Mucosa of rectum (tissue), 2 donors: ENCODE data around the gene HTR6.

Experiments used
- H3K27ac ChIP-seq, 2 donors: one replicate each; pipeline ENCODE4 v1.7.0; 2013; ENCODE audit warnings: inconsistent platforms in 2 of 2, low read depth in 2 of 2, low read length in 2 of 2
- H3K27me3 ChIP-seq, 2 donors: one replicate each; pipeline ENCODE4 v1.7.0; 2013; ENCODE audit warnings: low read length in 2 of 2; ENCODE audit not compliant: control insufficient read depth in 2 of 2, insufficient read depth in 2 of 2
- H3K36me3 ChIP-seq, 2 donors: one replicate each; pipeline ENCODE4 v1.7.0; 2013; ENCODE audit warnings: low read length in 2 of 2; ENCODE audit not compliant: control insufficient read depth in 2 of 2, insufficient read depth in 2 of 2
- H3K4me1 ChIP-seq, 2 donors: one replicate each; pipeline ENCODE4 v1.7.0; 2013; ENCODE audit warnings: low read length in 2 of 2, mild to moderate bottlenecking in 1 of 2; ENCODE audit not compliant: control insufficient read depth in 2 of 2, insufficient read depth in 2 of 2
- H3K4me3 ChIP-seq, 2 donors: one replicate each; pipeline ENCODE4 v1.7.0; 2013; ENCODE audit warnings: low read length in 2 of 2
- H3K9ac ChIP-seq, 2 donors: one replicate each; pipeline ENCODE4 v1.7.0; 2013; ENCODE audit warnings: low read length in 2 of 2, low read depth in 1 of 2, mild to moderate bottlenecking in 1 of 2
- H3K9me3 ChIP-seq, 2 donors: one replicate each; pipeline ENCODE4 v1.7.0; 2013; ENCODE audit warnings: low read length in 2 of 2; ENCODE audit not compliant: control insufficient read depth in 2 of 2
- donor health status: healthy.
- donor health status: Normal muscosa, but diverticular disease.

HTR6 gene

DNA sequence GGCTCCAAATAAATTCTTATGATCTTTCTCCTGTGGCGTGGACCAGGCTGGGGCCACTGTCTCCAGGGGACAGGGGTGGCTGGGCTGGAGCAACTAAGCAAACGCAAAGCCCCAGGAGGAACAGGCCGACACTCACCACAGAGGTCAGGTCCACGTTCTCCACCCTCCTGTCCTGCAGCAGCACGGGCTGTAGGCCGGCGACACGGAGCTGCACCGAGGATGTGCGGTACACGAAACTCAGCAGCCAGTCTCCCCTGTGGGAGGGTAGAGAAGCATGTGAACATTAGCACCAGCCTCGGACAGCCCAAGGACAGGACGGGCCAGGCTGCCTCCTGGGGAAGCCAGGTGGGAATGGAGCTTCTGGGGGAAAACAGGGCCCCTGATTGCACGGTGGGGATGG is 29.6 kb downstream of the HTR6 start:
- H3K9me3 ChIP-seq, result no peaks in the 10 kb centered on the region
- no peaks in the 10 kb centered on the region for H3K27me3 ChIP-seq
- no peaks in the 10 kb centered on the region for H3K4me1 ChIP-seq
- no peak overlapping the region for H3K27ac ChIP-seq
- no peak overlapping the region for H3K4me3 ChIP-seq
- H3K9ac ChIP-seq, result no peak overlapping the region
- peaks cover 30 to 35% of the 10 kb centered on the region in 2 donors for H3K36me3 ChIP-seq

DNA sequence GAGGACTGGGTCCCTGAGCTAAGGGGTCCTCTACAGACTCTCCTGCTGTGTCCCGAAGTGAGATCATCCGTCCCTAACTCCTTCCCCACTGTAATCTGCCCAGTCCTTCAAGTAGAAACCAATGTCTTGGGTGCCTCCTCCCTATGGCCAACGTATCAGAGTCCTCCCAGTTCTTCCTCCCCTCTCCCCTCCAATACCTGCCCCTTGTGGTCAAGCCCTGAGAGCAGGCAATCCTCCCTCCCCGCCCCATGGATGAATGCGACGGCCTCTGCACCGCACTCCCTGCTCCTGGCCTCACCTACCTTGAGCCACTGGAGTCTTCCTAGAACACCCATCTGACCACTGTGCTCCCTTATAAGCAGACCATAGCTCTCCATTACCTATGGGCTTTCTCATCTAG is 31.1 kb downstream of the HTR6 start:
- no peaks in the 10 kb centered on the region for H3K4me1 ChIP-seq
- no peak overlapping the region for H3K4me3 ChIP-seq
- no peaks in the 10 kb centered on the region for H3K9me3 ChIP-seq
- no peak overlapping the region for H3K27ac ChIP-seq
- no peaks in the 10 kb centered on the region for H3K27me3 ChIP-seq
- peaks cover 34 to 36% of the 10 kb centered on the region in 2 donors for H3K36me3 ChIP-seq
- no peak overlapping the region for H3K9ac ChIP-seq

DNA sequence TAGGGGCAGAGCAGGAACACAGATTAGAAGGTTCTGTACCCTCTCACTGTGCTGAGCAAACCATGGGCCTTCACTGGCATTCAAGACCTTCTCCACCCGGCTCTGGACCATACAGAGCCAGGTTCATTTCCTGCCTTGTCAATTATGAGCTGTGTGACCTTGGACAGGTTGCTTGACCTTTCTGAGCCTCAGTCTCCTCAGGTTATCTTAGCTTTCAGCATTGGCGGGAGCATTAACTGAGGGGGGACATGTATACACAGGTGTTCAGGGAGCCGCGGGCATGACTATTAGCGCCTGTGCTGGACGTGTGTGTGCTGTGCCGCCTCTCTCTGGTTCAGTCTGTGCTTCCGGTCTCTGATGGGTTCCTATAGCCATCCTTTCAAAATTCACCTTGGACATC is 32.1 kb downstream of the HTR6 start:
- peaks cover 27 to 31% of the 10 kb centered on the region in 2 donors for H3K36me3 ChIP-seq
- H3K4me3 ChIP-seq, result no peak overlapping the region
- no peak overlapping the region for H3K27ac ChIP-seq
- no peaks in the 10 kb centered on the region for H3K4me1 ChIP-seq
- no peak overlapping the region for H3K9ac ChIP-seq
- no peaks in the 10 kb centered on the region for H3K9me3 ChIP-seq
- no peaks in the 10 kb centered on the region for H3K27me3 ChIP-seq

DNA sequence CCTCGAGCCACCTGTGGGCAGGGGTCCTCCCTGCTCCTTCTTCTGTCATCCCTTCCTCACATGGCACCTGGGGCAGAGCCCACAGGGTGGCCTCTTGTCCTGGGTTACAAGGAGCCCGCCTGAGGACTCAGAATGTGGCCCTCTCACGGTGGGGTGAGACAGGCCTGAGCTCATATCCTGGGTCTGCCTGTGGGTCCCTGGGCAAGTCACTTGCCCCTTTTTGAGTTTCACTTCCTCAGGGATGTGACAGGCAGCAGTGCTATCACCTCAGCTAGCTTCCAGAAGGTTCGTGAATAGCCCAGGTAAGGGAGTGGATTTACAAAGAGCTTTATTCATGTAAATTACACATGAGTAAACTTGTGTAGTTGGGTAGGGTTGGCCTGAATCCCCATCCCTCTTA is 33.5 kb downstream of the HTR6 start:
- no peak overlapping the region for H3K4me3 ChIP-seq
- H3K4me1 ChIP-seq, result no peaks in the 10 kb centered on the region
- H3K9me3 ChIP-seq, result no peaks in the 10 kb centered on the region
- H3K27me3 ChIP-seq, result no peaks in the 10 kb centered on the region
- no peak overlapping the region for H3K27ac ChIP-seq
- H3K9ac ChIP-seq, result no peak overlapping the region
- H3K36me3 ChIP-seq, result peaks cover 23 to 27% of the 10 kb centered on the region in 2 donors

DNA sequence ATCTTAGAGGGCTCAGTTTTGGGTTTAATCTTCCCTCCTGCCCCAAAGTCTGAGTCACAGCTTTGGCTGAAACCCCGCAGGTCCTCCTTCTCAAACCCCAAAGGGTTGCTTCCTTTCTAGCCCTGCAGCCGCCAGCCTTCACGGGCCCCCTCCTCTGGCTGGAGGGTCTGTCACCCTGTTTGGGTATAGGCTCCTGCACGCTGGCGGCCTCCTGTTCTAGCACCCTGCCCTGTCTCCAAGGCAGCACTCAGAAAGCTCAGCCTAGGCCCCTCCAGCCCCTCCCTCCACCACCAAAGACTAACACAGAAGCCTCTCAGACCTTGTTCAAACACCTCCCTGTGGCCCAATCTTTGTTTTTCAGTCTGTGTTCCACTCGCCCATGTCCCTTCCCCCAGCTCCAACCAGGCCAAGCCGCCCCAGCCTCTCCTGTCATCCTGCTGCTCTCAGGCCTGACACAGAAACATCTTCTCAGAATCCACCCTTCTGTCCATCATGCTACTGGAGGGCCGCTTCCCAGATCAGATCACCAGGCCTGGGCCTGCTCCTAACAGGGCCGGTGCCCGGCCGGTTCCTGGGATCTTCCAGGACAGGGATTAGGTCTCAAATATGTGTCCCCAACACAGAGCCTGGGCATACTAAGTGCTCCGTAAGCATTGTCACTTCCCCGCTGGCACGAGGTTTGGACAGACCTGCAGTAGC is 35.6 kb downstream of the HTR6 start:
- Histone ChIP-seq H3K4me1 (peaks cover 2 to 4% of the 10 kb centered on the region in 2 donors), H3K9me3 (no peaks in the 10 kb centered on the region), H3K36me3 (peaks cover 13 to 17% of the 10 kb centered on the region in 2 donors), H3K9ac (no peak overlapping the region), H3K4me3 (no peak overlapping the region), H3K27me3 (no peaks in the 10 kb centered on the region), H3K27ac (no peak overlapping the region)

DNA sequence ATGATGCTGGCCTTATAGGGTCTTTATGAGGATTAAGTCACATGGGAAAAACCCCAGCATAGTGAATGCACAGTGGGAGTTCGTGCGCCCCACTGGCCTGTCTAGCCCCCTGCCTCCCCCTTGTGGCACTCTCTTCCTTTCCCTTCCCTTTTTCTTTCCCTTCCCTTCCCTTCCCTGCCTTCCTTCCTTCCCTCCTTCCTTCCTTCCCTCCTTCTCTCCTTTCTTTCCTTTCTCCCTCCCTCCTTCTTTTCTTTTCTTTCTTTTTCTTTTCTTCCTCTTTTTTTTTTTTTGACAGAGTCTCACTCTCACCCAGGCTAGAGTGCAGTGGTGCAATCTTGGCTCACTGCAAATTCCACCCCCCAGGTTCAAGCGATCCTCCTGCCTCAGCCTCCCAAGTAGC is 38.6 kb downstream of the HTR6 start:
- no peak overlapping the region for H3K4me3 ChIP-seq
- H3K36me3 ChIP-seq, result peaks cover 10 to 16% of the 10 kb centered on the region in 2 donors
- no peak overlapping the region for H3K27ac ChIP-seq
- no peak overlapping the region for H3K9ac ChIP-seq
- peaks cover 2 to 4% of the 10 kb centered on the region in 2 donors for H3K4me1 ChIP-seq
- no peaks in the 10 kb centered on the region for H3K9me3 ChIP-seq
- no peaks in the 10 kb centered on the region for H3K27me3 ChIP-seq

DNA sequence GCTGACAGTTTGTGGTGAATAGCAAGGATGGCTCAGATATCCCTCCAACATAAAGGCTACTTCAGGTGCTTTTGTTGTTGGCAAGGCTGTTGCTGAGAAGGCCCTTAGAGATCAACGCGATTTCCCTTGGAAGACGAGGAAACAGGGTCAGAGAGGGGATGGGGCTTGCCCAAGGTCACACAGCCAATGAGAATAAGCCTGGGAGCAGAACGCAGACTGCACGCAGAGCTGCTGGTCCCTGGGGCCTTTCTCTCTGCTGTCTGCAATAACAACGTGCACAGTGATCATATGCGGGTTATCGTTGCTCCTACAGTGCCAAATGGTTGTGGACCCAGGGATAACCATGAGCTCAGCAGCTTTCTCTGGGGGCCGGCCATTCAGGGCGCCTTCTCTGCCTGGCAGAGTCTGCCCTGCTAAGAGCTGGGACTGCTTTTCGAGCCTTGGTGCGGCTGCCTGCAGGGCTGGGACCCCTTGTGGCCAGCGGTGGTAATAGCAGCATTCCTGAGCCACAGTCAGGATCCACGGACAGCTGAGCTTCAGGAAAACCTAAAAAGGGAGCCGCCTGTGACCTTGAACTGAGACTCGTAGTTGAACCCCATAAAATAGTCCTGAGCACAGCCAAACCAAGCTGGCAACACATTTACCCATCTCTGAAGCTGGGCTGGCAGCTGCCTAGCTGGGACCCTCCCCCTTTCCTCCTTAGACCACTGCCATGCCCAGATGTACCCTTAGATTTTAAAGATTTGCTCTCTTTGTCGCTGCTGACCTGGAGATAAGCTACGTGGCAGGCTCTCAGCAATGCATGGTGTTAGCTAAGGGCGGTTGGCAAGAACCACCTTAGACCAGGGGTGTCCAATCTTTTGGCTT is 39.8 kb downstream of the HTR6 start:
- no peak overlapping the region for H3K4me3 ChIP-seq

DNA sequence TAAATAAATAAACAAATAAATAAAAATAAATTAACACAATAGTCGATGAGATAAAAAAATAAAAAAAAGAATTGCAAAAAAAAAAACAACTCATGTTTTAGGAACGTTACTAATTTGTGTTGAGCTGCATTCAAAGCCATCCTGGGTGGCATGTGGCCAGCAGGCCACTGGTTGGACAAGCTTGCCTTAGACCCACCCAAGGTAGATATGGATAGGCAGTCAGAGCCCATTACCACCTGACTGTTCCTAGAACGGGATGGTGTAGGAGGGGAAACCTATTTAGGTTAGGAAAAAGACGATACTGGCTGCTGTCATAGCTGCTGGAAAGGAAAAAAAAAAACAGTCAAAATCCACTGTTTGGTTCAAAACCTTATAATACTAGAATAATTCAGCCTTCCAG is 40.8 kb downstream of the HTR6 start:
- peaks cover 2 to 4% of the 10 kb centered on the region in 2 donors for H3K4me1 ChIP-seq
- H3K9ac ChIP-seq, result no peak overlapping the region
- H3K36me3 ChIP-seq, result peaks cover 5 to 12% of the 10 kb centered on the region in 2 donors
- no peak overlapping the region for H3K4me3 ChIP-seq
- H3K27ac ChIP-seq, result no peak overlapping the region
- H3K9me3 ChIP-seq, result no peaks in the 10 kb centered on the region
- no peaks in the 10 kb centered on the region for H3K27me3 ChIP-seq

More for the DNA sequence above, 39.8 kb downstream of the HTR6 start:
- peaks cover 2 to 4% of the 10 kb centered on the region in 2 donors for H3K4me1 ChIP-seq
- H3K9ac ChIP-seq, result no peak overlapping the region
- no peaks in the 10 kb centered on the region for H3K9me3 ChIP-seq
- no peak overlapping the region for H3K27ac ChIP-seq
- H3K27me3 ChIP-seq, result no peaks in the 10 kb centered on the region
- peaks cover 9 to 18% of the 10 kb centered on the region in 2 donors for H3K36me3 ChIP-seq

DNA sequence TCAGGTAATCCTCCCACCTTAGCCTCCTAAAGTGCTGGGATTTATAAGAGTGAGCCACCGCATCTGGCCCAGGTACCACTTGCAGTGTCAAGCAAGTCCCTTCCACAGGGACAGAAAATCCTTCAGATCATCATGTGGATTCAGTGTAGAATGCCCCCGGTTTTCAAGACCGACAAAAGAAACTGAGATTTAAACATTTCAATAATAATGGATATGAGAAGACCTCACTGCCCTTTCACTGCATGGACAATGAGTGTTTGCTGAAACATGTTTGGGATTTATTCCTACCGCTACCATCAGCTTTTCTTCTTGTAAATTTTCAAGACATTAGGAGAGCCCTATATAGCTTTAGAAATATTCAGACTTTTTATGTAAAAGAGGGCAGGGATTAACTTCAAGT is 41.5 kb downstream of the HTR6 start:
- Histone ChIP-seq H3K4me3 (no peak overlapping the region), H3K36me3 (peaks cover 5 to 10% of the 10 kb centered on the region in 2 donors), H3K27ac (no peak overlapping the region), H3K9ac (no peak overlapping the region), H3K4me1 (peaks cover 2 to 4% of the 10 kb centered on the region in 2 donors), H3K9me3 (no peaks in the 10 kb centered on the region), H3K27me3 (no peaks in the 10 kb centered on the region)

DNA sequence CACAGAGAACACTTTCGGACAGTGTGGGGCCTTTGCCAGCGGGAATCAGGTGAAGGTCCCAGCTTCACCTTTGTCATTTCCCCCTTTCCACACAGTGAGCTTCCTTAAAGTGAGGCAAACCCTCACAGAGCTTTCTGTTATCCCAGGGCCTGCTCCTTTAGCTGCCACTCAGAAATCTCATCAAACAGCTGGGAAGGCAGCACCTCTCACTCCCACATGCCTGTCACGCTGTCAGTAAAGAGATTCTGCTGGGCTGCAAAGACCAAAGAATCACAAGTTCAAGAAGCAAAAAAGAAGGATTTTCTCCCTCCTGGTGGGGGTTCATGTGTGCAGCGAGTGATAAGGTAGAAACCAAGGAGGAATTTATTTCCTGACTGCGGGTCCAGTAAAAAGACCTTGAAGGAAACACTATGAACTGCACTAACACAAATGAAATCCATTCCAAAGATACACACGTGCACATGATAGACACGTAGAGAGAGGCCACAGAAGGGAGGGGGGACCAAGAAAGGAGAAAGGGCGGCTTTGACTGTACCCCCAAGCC is 44.0 kb downstream of the HTR6 start:
- Histone ChIP-seq H3K4me1 (peaks cover 2 to 4% of the 10 kb centered on the region in 2 donors), H3K9me3 (no peaks in the 10 kb centered on the region), H3K27me3 (no peaks in the 10 kb centered on the region), H3K27ac (no peak overlapping the region), H3K4me3 (no peak overlapping the region), H3K9ac (no peak overlapping the region), H3K36me3 (peaks cover 5 to 10% of the 10 kb centered on the region in 2 donors)
